Endothelial cell of coronary artery (primary cell): ENCODE data around the gene ANAPC2. TPM values are rescaled to one million over a fixed set of nuclear protein-coding genes. Genes with fewer than 3 reads are reported as not detected.

Experiments used
- total RNA-seq: library from RNA; depleted of rRNA; stranded (reverse); fragments of >200 nt; gene quantifications from 2 replicates; pipeline ENCODE4 v1.2.3, GENCODE V29; 2014

The ANAPC2 gene
- 21.3 and 26.8 TPM in 2 replicates for total RNA-seq

GRCh38 chr9:137188490-137189296 is at the start of gene ANAPC2, which contains the start of gene SSNA1:
Gene ANAPC2 (minus strand): TSS chr9:137188560. CDS start chr9:137188532, 28 bp downstream.
Gene SSNA1 (plus strand): TSS chr9:137188676. CDS start chr9:137188727, 51 bp downstream.

GRCh38 chr9:137230705-137231371 is 42.5 kb upstream of the ANAPC2 start, which contains the start of gene SLC34A3:
Gene SLC34A3 (plus strand): TSS chr9:137230901. CDS start chr9:137231703, 802 bp downstream.

GRCh38 chr9:137227054-137227852 is 38.9 kb upstream of the ANAPC2 start, which contains the start of gene RNF224:
Gene RNF224 (plus strand): TSS chr9:137227502. CDS start chr9:137228336, 834 bp downstream.

GRCh38 chr9:137224830-137225694 is 36.7 kb upstream of the ANAPC2 start, which contains the start of gene CYSRT1:
Gene CYSRT1 (plus strand): TSS chr9:137225174. CDS start chr9:137225622, 448 bp downstream.

GRCh38 chr9:137222190-137223077 is 34.1 kb upstream of the ANAPC2 start, which contains the start of gene RNF208:
Gene RNF208 (minus strand): TSS chr9:137222240. CDS start chr9:137221212, 1,028 bp downstream.

GRCh38 chr9:137205126-137206069 is 17.0 kb upstream of the ANAPC2 start, which contains the start of the genes NDOR1 and TMEM203:
Gene NDOR1 (plus strand): TSS chr9:137205700. CDS start chr9:137205778, 78 bp downstream.
Gene TMEM203 (minus strand): TSS chr9:137205648. CDS start chr9:137205414, 234 bp downstream.

GRCh38 chr9:137200311-137201204 is 12.2 kb upstream of the ANAPC2 start, which contains the start of gene TPRN:
Gene TPRN (minus strand): TSS chr9:137200741. CDS start chr9:137200711, 30 bp downstream.

GRCh38 chr9:137169896-137170358 is 18.4 kb downstream of the ANAPC2 start, which contains the start of gene LRRC26:
Gene LRRC26 (minus strand): TSS chr9:137170051. CDS start chr9:137169943, 108 bp downstream.

GRCh38 chr9:137138722-137139467 is 49.5 kb downstream of the ANAPC2 start, which contains the start of gene GRIN1:
Gene GRIN1 (plus strand): TSS chr9:137139154. CDS start chr9:137139487, 333 bp downstream.

Other genes starting within 250 kb of the ANAPC2 start
- gene FBXW5, start 243.8 kb downstream of the ANAPC2 start, total RNA-seq, result 154 and 194 TPM in 2 replicates
- 0.19 and 0.72 TPM in 2 replicates for gene C8G, start 243.3 kb downstream of the ANAPC2 start, total RNA-seq
- 0.09 TPM in 1 of 2 replicates, not detected in the other for gene LCN12, start 236.3 kb downstream of the ANAPC2 start, total RNA-seq
- 0.56 TPM in 1 of 2 replicates, not detected in the other for gene PTGDS, start 211.1 kb downstream of the ANAPC2 start, total RNA-seq
- gene LCNL1, start 205.6 kb downstream of the ANAPC2 start, total RNA-seq, result 0.19 TPM in 1 of 2 replicates, not detected in the other
- gene PAXX, start 196.1 kb downstream of the ANAPC2 start, total RNA-seq, result 14.8 and 18.4 TPM in 2 replicates
- gene CLIC3, start 192.0 kb downstream of the ANAPC2 start, total RNA-seq, result 0.90 and 7.6 TPM in 2 replicates
- 11.0 and 27.3 TPM in 2 replicates for gene ABCA2, start 160.3 kb downstream of the ANAPC2 start, total RNA-seq
- not detected in 2 replicates for gene FUT7, start 156.5 kb downstream of the ANAPC2 start, total RNA-seq
- gene NPDC1, start 142.4 kb downstream of the ANAPC2 start, total RNA-seq, result 29.4 and 39.3 TPM in 2 replicates
- not detected in 2 replicates for gene ENTPD2, start 134.5 kb downstream of the ANAPC2 start, total RNA-seq
- gene SAPCD2, start 118.0 kb downstream of the ANAPC2 start, total RNA-seq, result 5.5 and 15.9 TPM in 2 replicates
- gene UAP1L1, start 111.0 kb downstream of the ANAPC2 start, total RNA-seq, result 8.7 and 11.6 TPM in 2 replicates
- 54.5 and 71.4 TPM in 2 replicates for gene MAN1B1, start 101.6 kb downstream of the ANAPC2 start, total RNA-seq
- 76.0 and 87.4 TPM in 2 replicates for gene DPP7, start 73.8 kb downstream of the ANAPC2 start, total RNA-seq
- under 0.01 and 0.09 TPM in 2 replicates for gene GRIN1, start 49.4 kb downstream of the ANAPC2 start, total RNA-seq
- gene LRRC26, start 18.5 kb downstream of the ANAPC2 start, total RNA-seq, result not detected in 2 replicates
- not detected in 2 replicates for gene TMEM210, start 16.5 kb downstream of the ANAPC2 start, total RNA-seq
- gene SSNA1, start 116 bp upstream of the ANAPC2 start, total RNA-seq, result 108 and 110 TPM in 2 replicates
- gene TPRN, start 12.2 kb upstream of the ANAPC2 start, total RNA-seq, result 4.4 and 5.6 TPM in 2 replicates
- 22.7 and 26.8 TPM in 2 replicates for gene TMEM203, start 17.1 kb upstream of the ANAPC2 start, total RNA-seq
- 2.7 and 3.7 TPM in 2 replicates for gene NDOR1, start 17.1 kb upstream of the ANAPC2 start, total RNA-seq
- 0.09 and 0.19 TPM in 2 replicates for gene RNF208, start 33.7 kb upstream of the ANAPC2 start, total RNA-seq
- gene CYSRT1, start 36.6 kb upstream of the ANAPC2 start, total RNA-seq, result 0.19 and 0.45 TPM in 2 replicates
- gene RNF224, start 38.9 kb upstream of the ANAPC2 start, total RNA-seq, result under 0.01 TPM in 1 of 2 replicates, not detected in the other
- not detected in 2 replicates for gene SLC34A3, start 42.3 kb upstream of the ANAPC2 start, total RNA-seq
- gene TUBB4B, start 52.7 kb upstream of the ANAPC2 start, total RNA-seq, result 208 and 307 TPM in 2 replicates
- gene STPG3, start 62.7 kb upstream of the ANAPC2 start, total RNA-seq, result not detected in 2 replicates
- 63.9 and 65.0 TPM in 2 replicates for gene NELFB, start 66.8 kb upstream of the ANAPC2 start, total RNA-seq
- gene TOR4A, start 89.2 kb upstream of the ANAPC2 start, total RNA-seq, result 27.3 and 27.6 TPM in 2 replicates
- 23.3 and 32.2 TPM in 2 replicates for gene NRARP, start 113.7 kb upstream of the ANAPC2 start, total RNA-seq
- 11.7 and 19.9 TPM in 2 replicates for gene EXD3, start 234.6 kb upstream of the ANAPC2 start, total RNA-seq
- 0.18 and 0.56 TPM in 2 replicates for gene NOXA1, start 234.8 kb upstream of the ANAPC2 start, total RNA-seq